H1 (cell line): ENCODE measurements around the gene MAPK14. TPM values are rescaled to one million over a fixed set of nuclear protein-coding genes. Genes with fewer than 3 reads are reported as not detected.

Experiments
- ASH2L ChIP-seq: fragments of 200-600, 300-600 bp; sonication (generic); IDR thresholded peaks from one replicate; pipeline ENCODE4 v1.7.1; 2017; ENCODE audit warnings: low read length
- CBX5 ChIP-seq: fragments of 300-800, 300-1000 bp; sonication (generic); IDR thresholded peaks from 2 replicates; pipeline ENCODE4 v1.7.1; 2016; ENCODE audit warnings: antibody characterized with exemption, low read length, low read depth
- FOSL1 ChIP-seq: IDR thresholded peaks from 2 replicates; pipeline ENCODE4 v1.6.1; 2011; ENCODE audit warnings: mild to moderate bottlenecking, low read depth, low read length, moderate library complexity; ENCODE audit not compliant: insufficient read depth
- GTF2F1 ChIP-seq: IDR thresholded peaks from 2 replicates; pipeline ENCODE4 v1.6.1; 2012; ENCODE audit warnings: low read depth, low read length, improper control_type of control experiment, borderline replicate concordance
- KDM4A ChIP-seq: IDR thresholded peaks from one replicate; pipeline ENCODE4 v1.7.1; 2012; ENCODE audit warnings: low read depth, mild to moderate bottlenecking, moderate library complexity, low read length, inconsistent platforms; ENCODE audit not compliant: severe bottlenecking
- NRF1 ChIP-seq: IDR thresholded peaks from 2 replicates; pipeline ENCODE4 v1.6.1; 2011; ENCODE audit warnings: mild to moderate bottlenecking, low read depth, low read length, improper control_type of control experiment
- SP2 ChIP-seq: IDR thresholded peaks from 2 replicates; pipeline ENCODE4 v1.6.1; 2012; ENCODE audit warnings: mild to moderate bottlenecking, low read length, inconsistent platforms
- polyA plus RNA-seq, 7 experiments: library from polyadenylated mRNA; depleted of rRNA in 3 of 7; stranded (reverse) in 5 of 7; unstranded in 2 of 7; fragments of >200 nt in 5 of 7; fragments of 200-250 nt in 2 of 7; gene quantifications; 1 replicate in 5 of 7; 2 replicates in 1 of 7; 4 replicates in 1 of 7; pipeline versions ENCODE4 v1.2.1 to v1.2.3, GENCODE V29; 2011 to 2013; ENCODE audit warnings: missing spikeins in 2 of 7, mixed read lengths in 2 of 7
- total RNA-seq: library from RNA; stranded (reverse); fragmentation: NEBNext Ultra II Directional; extraction: Animal tissue kit (Norgen Biotek cat#: 25700); gene quantifications from 2 replicates; pipeline ENCODE4 v1.2.1, GENCODE V29; 2021

The MAPK14 gene
- total and polyA plus RNA-seq, 2 of the 8 experiments (the other 6 are each of a cell fraction or from before 2014, with no cell fraction given), result 18.1 to 39.3 TPM

DNA sequence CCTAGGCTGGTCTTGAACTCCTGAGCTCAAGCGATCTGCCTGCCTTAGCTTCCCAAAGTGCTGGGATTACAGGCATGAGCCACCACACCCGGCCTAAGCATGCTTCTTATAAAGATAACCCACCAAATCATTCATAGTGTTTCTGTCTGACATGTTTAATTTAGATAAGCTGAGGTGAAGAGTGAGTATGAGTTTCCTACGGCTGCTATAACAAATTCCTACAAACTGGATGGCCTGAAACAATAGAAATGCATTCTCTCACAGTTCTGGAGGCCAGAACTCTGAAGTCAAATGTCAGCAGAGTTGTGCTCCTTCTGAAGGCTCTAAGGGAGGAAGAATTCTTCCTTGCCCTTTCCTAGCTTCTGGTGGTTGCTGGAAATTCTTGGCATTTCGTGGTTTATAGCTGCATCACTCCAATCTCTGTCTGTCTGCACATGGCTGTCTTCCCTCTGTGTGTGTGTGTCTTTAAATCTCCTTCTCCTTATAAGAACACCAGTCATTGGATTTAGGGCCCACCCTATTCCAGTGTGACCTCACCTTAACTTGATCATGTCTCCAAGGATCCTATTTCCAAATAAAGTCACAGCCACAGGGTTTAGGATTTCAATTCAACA is 132.6 kb downstream of the MAPK14 start (continued):
- TF ChIP-seq KDM4A, result no peak
- TF ChIP-seq FOSL1, result no peak
- TF ChIP-seq NRF1, result no peak
- TF ChIP-seq SP2, result no peak
- TF ChIP-seq GTF2F1, result no peak
- TF ChIP-seq ASH2L, result no peak
- no peak for TF ChIP-seq CBX5

Other genes with a start within 250 kb of the MAPK14 start
- gene CLPSL1, start 246.8 kb upstream of the MAPK14 start, total RNA-seq, result not detected in 2 replicates
- gene CLPSL1, start 246.8 kb upstream of the MAPK14 start, polyA plus RNA-seq (2011; rRNA removed), result 0.88 TPM in 1 of 2 replicates, not detected in the other
- not detected in 2 replicates for gene CLPS, start 230.5 kb upstream of the MAPK14 start, total RNA-seq
- not detected in 2 replicates for gene CLPS, start 230.5 kb upstream of the MAPK14 start, polyA plus RNA-seq (2011; rRNA removed)
- gene LHFPL5, start 222.5 kb upstream of the MAPK14 start, total RNA-seq, result not detected in 2 replicates
- 0.03 TPM in 1 of 2 replicates, not detected in the other for gene LHFPL5, start 222.5 kb upstream of the MAPK14 start, polyA plus RNA-seq (2011; rRNA removed)
- gene SRPK1, start 106.7 kb upstream of the MAPK14 start, total RNA-seq, result 102 and 116 TPM in 2 replicates
- 17.2 and 25.7 TPM in 2 replicates for gene SRPK1, start 106.7 kb upstream of the MAPK14 start, polyA plus RNA-seq (2011; rRNA removed)
- 0.56 and 1.1 TPM in 2 replicates for gene SLC26A8, start 3.2 kb upstream of the MAPK14 start, total RNA-seq
- gene SLC26A8, start 3.2 kb upstream of the MAPK14 start, polyA plus RNA-seq (2011; rRNA removed), result 0.57 and 0.86 TPM in 2 replicates
- gene MAPK13, start 102.7 kb downstream of the MAPK14 start, total RNA-seq, result 14.1 and 15.2 TPM in 2 replicates
- gene MAPK13, start 102.7 kb downstream of the MAPK14 start, polyA plus RNA-seq (2011; rRNA removed), result 10.1 and 13.5 TPM in 2 replicates
- 37.5 and 42.3 TPM in 2 replicates for gene BRPF3, start 168.9 kb downstream of the MAPK14 start, total RNA-seq
- gene BRPF3, start 168.9 kb downstream of the MAPK14 start, polyA plus RNA-seq (2011; rRNA removed), result 26.0 and 39.2 TPM in 2 replicates
- not detected in 2 replicates for gene PNPLA1, start 242.3 kb downstream of the MAPK14 start, total RNA-seq
- not detected in 2 replicates for gene PNPLA1, start 242.3 kb downstream of the MAPK14 start, polyA plus RNA-seq (2011; rRNA removed)